Measurements from ENCODE around the gene MOB1B. TPM values are rescaled to one million over a fixed set of nuclear protein-coding genes. Genes with fewer than 3 reads are reported as not detected.

Gene MOB1B
- total and polyA plus RNA-seq, 2 experiments from 2014 or later = 5.3 to 23.5 TPM

DNA sequence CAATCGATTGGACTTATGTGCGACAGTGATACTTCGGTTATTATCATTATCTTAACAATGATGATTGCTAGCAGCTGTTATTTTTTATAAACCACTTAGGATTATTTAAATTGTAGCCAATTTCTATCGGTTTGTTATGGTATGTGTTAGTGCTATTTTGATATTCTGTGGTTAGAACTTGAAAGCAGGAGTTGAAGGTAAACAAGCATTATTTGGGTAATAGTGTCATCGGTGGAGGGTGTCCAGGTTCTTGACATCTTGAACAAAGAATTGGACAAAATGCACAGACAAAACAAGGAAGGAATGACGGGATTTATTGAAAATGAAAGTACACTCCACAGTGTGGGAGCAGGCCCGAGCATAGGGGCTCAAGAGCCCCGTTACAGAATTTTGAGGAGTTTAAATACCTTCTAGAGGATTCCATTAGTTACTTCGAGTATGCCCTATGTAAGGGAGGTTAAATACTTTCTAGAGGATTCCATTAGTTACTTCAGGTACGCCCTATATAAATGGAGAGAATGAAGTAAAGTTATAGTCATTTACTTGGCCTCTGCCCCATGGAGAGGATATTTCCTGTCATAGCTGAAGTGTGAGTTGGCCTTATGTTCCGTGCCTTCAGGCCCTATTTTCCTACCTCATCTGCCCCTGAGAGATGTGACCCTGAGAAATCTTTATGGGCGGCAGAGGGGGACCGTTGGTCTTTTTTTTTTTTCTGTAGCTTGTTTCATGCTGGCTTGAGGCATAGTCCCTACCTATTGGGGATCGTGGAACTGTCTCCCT is 13.1 kb downstream of the MOB1B start:
- Histone ChIP-seq H3K9me3 (ENCODE audit: low read depth) (no peaks in the 10 kb centered on the region), H3K4me2 (no peak overlapping the region), H3K9me2 (replicated peaks; ENCODE audit: insufficient read depth) (no peaks in the 10 kb centered on the region), H3K79me2 (peaks cover 88% of the 10 kb centered on the region), H2AFZ (no peak overlapping the region), H3K27ac (no peak overlapping the region), H3K27me3 (no peaks in the 10 kb centered on the region), H3K4me1 (ENCODE audit: insufficient read depth) (no peaks in the 10 kb centered on the region), H4K20me1 (ENCODE audit: insufficient read depth, poor library complexity, severe bottlenecking) (peaks cover 4% of the 10 kb centered on the region), H3K36me3 (replicated peaks; ENCODE audit: insufficient read depth, low read depth) (no peaks in the 10 kb centered on the region), H3K4me3 (no peak overlapping the region)
- TF ChIP-seq, protein P1, sequence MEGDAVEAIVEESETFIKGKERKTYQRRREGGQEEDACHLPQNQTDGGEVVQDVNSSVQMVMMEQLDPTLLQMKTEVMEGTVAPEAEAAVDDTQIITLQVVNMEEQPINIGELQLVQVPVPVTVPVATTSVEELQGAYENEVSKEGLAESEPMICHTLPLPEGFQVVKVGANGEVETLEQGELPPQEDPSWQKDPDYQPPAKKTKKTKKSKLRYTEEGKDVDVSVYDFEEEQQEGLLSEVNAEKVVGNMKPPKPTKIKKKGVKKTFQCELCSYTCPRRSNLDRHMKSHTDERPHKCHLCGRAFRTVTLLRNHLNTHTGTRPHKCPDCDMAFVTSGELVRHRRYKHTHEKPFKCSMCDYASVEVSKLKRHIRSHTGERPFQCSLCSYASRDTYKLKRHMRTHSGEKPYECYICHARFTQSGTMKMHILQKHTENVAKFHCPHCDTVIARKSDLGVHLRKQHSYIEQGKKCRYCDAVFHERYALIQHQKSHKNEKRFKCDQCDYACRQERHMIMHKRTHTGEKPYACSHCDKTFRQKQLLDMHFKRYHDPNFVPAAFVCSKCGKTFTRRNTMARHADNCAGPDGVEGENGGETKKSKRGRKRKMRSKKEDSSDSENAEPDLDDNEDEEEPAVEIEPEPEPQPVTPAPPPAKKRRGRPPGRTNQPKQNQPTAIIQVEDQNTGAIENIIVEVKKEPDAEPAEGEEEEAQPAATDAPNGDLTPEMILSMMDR (IDR thresholded peaks at IDR 0.05; ENCODE audit: poor library complexity) = no peak
- no peak for TF ChIP-seq EZH2 (IDR thresholded peaks at IDR 0.05; ENCODE audit: borderline replicate concordance)
- TF ChIP-seq EZH2phosphoT487 (IDR thresholded peaks at IDR 0.05; ENCODE audit: low read depth, severe bottlenecking, unreplicated experiment) = no peak
- DNase-seq (ENCODE audit: low spot score) = no peak
- WGBS (ENCODE audit: low lambda C conversion rate, missing lambda C conversion rate) = 89% methylated on average over 14 of the region's 14 CpGs

DNA sequence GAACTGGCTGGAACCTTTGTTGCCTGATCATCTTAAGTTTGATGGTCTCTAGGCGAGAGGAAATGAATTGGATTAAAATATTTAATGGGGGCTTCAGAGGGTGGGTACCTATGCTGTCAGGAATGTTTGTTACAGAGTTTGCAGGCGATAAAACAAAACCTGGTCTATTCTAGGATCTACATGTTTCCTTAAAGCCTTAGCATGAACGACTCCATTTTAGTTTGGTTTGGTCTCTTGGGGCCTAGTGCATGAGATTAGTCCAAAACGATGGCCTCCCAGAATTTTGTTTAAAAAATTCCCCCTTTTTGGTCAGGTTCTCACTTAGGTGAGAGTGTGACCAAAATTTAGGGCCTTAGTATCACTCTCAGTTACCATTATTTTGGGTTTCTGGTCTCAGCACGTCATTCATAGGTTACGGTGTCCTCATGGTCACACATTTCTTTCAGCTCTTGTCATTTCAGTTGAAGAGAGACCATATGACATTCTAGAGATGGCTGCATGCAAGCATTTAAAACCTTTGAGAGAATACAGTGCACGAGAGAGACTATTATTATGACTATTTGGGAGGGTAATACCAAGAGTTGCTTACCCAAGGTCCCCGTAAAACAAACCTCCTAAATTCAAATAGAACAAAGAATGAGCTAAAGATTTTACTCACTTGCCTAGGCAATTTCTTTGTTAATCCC is 13.8 kb downstream of the MOB1B start:
- H3K9me2 ChIP-seq (replicated peaks; ENCODE audit: insufficient read depth) = no peaks in the 10 kb centered on the region
- 84% methylated on average over 8 of the region's 8 CpGs for WGBS (ENCODE audit: low lambda C conversion rate, missing lambda C conversion rate)
- no peak overlapping the region for H2AFZ ChIP-seq
- H3K79me2 ChIP-seq = peaks cover 88% of the 10 kb centered on the region
- no peak overlapping the region for H3K4me3 ChIP-seq
- no peaks in the 10 kb centered on the region for H3K4me1 ChIP-seq (ENCODE audit: insufficient read depth)
- TF ChIP-seq EZH2phosphoT487 (IDR thresholded peaks at IDR 0.05; ENCODE audit: low read depth, severe bottlenecking, unreplicated experiment) (no peak), EZH2 (IDR thresholded peaks at IDR 0.05; ENCODE audit: borderline replicate concordance) (no peak)
- TF ChIP-seq, protein P1 (IDR thresholded peaks at IDR 0.05; ENCODE audit: poor library complexity) = no peak
- no peak overlapping the region for H3K27ac ChIP-seq
- H4K20me1 ChIP-seq (ENCODE audit: insufficient read depth, poor library complexity, severe bottlenecking) = peaks cover 4% of the 10 kb centered on the region
- H3K36me3 ChIP-seq (replicated peaks; ENCODE audit: insufficient read depth, low read depth) = no peaks in the 10 kb centered on the region
- no peak for DNase-seq (ENCODE audit: low spot score)
- no peaks in the 10 kb centered on the region for H3K9me3 ChIP-seq (ENCODE audit: low read depth)
- no peaks in the 10 kb centered on the region for H3K27me3 ChIP-seq
- H3K4me2 ChIP-seq = no peak overlapping the region

DNA sequence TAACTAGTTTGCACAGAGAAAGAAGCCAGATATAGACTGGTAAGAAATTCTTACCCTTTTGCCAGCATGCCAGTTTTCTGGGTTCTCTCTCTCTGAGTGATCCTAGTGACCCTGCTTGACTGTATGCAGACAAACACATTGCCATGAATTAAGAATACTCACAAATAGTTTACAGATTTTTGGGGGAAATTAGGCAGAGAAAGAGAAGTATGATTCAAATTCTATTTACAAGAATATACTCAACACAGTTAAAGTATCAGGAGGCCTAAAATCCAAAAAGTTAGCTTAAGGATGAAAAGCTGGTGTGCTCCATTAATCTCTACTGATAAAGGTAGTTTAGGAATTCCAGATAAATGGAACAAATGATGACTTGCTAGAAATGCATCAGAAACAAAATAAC is 18.4 kb downstream of the MOB1B start:
- peaks cover 84% of the 10 kb centered on the region for H3K79me2 ChIP-seq
- no peaks in the 10 kb centered on the region for H3K9me3 ChIP-seq (ENCODE audit: low read depth)
- H3K27me3 ChIP-seq = no peaks in the 10 kb centered on the region
- TF ChIP-seq EZH2 (IDR thresholded peaks at IDR 0.05; ENCODE audit: borderline replicate concordance) = no peak
- TF ChIP-seq, protein P1 (IDR thresholded peaks at IDR 0.05; ENCODE audit: poor library complexity) = no peak
- no peak for TF ChIP-seq EZH2phosphoT487 (IDR thresholded peaks at IDR 0.05; ENCODE audit: low read depth, severe bottlenecking, unreplicated experiment)
- H3K4me3 ChIP-seq = no peak overlapping the region
- peaks cover 4% of the 10 kb centered on the region for H4K20me1 ChIP-seq (ENCODE audit: insufficient read depth, poor library complexity, severe bottlenecking)
- no peak for DNase-seq (ENCODE audit: low spot score)
- no peaks in the 10 kb centered on the region for H3K9me2 ChIP-seq (replicated peaks; ENCODE audit: insufficient read depth)
- no peaks in the 10 kb centered on the region for H3K4me1 ChIP-seq (ENCODE audit: insufficient read depth)
- H3K4me2 ChIP-seq = no peak overlapping the region
- no peak overlapping the region for H2AFZ ChIP-seq
- no peaks in the 10 kb centered on the region for H3K36me3 ChIP-seq (replicated peaks; ENCODE audit: insufficient read depth, low read depth)
- no peak overlapping the region for H3K27ac ChIP-seq

Measured in hepatocyte (in vitro differentiated cells).